Measurements from ENCODE around the gene RUNX2.

The RUNX2 gene

DNA sequence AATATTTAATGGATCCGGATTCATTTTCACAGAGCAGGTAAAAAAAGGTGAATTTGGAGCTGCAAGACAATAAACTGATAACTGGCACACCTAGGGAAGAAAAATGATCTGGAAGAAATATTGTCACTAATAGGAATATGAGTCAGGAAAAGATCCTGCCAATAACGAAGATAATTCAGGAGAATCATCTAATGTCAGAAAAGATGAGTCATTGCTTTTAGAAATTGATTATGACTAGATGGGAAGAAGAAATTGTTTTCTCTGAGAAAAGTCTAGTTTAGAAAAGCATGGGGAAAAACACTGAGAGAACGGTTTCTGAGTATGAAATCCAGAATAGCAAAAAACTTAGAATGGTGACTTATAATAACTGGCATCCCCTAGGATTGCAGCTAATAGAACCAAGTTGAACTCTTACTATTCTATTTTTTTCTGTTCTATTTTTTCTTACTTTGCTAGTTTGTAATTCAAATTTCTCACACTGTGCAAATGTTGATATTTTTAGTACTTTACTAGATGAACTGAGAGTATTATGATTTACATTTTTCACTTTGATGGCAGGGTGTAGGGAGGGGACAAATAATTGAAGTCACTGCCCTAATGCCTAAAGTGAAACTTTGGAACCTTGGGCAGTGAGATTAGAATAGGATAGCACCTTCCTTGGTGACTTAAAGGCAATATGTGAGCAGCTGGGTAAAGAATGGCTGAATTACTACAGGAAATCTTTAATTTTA, 87.8 kb downstream of the RUNX2 start:
- no peak for DNase-seq

DNA sequence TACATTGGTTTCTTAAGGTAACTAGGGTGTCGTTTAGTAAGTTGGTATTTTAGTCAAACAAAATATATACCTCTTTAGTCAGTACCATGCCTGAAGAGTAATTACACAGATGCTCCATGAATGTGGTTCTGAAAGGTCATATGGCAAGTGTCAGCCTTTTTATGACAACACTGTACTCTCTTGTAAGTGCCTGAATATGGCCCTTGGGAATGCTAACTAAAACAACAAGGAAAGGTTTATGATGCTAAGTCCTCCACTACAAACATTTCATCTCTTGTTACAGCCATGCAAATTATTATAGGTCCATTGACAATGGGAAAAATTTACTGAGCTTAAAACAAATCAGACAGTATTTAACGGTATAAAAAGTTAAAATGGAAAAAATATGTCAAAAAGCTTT, 88.6 kb downstream of the RUNX2 start:
- no peak for DNase-seq

DNA sequence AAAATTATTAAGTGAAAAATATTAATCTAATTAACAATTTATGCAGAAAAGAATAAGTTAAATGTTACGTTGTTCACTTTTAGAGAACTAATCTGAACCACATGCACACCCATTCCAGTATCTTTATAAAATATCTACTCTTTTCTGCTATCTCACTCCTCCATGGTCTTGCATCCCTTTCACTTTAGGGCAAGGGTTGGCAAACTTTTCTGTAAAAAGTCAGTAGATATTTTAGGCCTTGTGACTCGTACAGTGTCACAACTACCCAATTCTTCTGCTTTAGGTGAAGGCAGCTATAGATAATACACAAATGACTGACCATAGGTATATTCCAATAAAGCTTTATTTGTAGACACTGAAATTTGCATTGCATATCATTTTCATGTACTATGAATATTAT, 89.3 kb downstream of the RUNX2 start:
- DNase-seq: no peak

DNA sequence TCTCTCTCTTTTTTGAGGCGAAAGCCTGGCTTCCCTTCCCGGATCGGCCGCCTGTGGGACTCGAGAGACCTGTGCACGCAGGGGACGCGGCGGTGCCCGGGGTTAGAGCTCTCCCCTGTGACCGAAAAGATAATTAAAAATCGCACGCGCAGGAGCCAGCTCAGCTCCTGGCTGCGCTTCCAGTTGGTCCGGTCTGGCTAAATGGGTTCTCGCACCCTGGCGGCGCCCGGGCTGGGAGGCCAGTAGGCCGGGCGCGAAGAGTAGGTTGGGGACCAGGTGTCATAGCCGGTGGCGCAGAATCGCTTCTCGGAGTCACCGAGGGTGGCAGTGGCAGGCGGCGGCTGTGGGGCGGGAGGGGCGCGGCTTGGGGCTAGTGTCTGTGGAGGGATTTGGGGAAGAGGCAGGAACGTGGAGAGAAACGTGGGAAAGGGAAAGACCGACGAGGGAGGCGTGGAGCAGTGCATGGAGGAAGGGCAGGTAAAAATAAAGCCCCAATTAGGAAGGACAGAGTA, 91.5 kb downstream of the RUNX2 start:
- peak; percentile 65 for DNase-seq

DNA sequence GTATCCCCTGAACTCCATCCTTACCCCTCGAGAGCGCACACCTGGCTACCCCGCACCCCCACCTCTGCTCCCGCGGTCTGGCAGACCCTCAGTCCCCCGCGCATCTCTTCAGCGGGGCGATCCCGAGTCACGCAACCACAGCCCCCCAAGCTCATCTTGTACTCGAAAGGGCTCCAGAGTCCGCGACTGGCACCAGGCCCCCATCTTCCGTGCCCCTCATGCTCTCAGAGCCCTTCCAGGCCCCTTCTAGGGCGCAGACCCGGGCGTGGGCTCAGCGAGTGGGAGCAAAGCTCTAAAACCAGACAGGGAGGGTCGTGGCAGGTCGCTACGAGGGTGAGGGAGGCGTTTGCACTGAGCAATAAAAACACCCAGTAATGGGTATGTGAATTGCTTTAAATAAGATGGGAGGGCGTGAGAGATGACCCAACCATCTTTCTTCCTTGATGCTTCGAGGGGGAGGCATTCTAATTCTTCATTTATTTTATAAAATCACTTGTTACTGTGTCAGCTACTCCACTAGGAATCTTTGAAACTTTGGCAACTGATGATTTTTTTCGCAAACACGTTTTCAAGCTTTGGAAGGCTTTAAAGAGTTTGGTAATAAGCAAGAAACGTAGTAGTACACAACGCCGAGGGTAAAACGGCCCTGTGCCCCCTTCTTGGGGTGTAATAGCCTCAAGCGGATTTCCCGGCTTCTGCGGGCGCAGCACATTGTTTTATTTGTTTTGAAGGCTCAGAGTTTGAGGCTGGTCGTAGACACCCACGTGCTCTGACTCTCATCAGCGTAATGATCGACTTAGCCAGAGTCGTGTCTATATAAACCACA, 92.2 kb downstream of the RUNX2 start:
- peak; percentile 68 for DNase-seq

DNA sequence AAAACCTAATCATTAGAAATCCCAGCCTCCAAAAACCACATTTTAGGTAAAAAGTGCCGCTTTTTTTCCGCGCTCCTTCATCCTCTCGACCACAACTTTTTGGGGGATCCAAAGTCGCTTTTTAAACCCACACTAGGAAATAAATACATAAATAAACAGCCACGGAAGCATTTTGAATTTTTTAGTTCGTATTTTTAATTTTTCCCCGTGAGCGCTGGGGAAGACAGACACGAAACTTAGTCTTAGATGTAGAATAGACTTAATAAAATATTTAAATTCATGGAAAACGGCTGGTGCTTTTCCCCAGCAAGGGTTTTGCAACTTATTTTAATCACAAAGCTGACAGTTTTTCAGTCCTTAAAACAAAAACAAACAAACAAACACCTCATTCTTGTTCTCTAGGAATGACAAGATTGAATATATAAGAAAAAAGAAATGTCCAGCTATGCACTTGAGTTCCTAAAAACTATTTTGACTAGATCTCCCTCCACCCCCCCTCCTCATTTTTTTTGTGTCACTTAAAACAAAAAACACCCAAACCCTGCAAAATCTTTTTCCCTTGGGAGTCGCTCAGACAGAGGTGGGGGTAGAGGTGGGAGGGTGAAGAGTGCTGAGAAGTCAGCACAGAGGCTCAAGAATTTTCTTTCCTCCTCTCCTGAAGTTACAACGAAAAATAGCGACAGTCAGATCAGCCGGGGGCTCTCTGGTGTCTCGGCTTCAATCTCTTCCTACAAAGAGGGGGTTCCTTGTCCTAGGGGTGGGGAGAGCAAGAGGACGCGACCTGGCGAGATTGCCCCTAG, 93.0 kb downstream of the RUNX2 start:
- DNase-seq: no peak

DNA sequence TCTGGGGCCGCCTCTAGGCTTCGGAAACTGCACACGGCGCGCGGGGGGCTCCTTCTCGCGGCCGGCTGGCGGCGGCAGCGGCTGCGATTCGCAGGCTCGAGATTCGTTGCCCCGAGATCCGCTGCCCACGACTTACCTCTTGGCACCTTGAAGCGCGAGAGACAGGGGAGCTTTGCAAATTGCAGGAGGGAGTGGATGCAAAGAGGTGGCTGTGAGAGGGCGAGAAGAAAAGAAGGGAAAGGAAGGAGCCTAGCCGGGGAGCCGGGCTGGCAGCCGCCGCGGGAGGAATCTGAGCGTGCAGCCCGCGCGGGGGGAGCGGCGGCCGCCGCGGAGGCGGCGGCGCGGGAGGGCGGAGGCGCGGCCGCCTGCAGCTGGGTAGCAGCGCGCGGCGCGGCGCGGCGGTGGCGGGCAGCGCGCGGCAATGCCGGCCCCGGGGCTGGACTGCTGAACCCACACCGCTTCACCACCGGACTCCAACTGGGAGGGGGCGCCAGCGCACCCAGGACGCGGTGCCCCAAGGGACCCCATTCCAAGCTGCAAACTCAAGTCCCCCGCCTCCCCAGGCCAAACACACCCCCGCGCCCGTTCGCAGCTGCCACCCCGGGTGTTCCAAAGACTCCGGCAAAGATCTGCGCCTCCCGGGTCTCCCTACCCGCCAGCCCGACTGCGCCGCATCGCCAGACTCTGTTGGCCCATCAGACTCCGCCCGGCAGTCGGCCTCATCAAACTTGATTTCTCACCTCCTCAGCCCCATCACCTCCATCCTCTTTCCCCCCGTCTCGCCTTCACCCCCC, 93.8 kb downstream of the RUNX2 start:
- peak; percentile 48 for DNase-seq

DNA sequence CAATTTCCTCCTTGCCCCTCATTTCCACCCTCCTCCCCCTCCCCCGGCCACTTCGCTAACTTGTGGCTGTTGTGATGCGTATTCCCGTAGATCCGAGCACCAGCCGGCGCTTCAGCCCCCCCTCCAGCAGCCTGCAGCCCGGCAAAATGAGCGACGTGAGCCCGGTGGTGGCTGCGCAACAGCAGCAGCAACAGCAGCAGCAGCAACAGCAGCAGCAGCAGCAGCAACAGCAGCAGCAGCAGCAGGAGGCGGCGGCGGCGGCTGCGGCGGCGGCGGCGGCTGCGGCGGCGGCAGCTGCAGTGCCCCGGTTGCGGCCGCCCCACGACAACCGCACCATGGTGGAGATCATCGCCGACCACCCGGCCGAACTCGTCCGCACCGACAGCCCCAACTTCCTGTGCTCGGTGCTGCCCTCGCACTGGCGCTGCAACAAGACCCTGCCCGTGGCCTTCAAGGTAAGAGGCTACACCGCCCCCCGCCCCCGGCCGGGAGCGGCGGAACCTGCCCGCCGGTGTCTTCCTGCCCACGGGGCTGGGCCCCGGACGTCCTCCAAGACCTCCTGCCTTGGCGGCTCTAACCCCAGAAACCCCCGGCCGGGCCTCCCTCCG, 94.5 kb downstream of the RUNX2 start:
- peak; percentile 65 for DNase-seq

DNA sequence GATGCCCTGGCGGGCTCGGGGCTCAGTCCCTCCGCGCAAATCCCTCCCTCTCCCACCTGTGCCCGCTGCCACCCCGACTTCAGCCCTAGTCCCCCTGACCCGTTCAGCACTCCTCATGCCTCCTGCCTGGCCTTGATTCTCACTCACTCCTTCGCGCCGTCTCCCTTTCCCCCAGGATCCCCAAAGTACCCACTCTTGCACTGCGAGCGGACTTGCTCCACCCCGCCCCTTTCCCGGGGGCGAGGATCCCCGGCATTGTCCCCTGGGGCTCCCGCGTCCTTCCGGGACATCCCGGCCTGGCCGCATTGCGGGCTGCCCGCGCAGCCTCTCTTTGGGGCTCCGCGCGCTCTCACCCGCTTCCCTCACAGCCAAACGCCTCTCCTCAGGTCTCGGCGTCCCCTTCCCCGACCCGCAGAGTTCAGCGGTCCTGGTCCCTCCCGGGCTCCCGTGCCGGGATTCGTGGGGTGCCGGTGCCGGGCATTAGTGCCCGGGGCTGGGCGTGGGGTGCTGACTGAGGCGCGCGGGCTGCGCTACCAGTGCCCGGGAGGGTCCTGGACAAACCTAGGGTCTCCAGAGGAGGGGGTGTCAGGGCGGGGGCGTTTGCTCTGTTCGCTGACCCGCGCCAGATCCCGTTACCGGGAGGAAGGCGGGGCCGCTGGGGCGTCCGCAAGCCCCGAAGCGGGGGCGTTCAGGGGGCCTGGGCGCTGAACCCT, 95.1 kb downstream of the RUNX2 start:
- no peak for DNase-seq

DNA sequence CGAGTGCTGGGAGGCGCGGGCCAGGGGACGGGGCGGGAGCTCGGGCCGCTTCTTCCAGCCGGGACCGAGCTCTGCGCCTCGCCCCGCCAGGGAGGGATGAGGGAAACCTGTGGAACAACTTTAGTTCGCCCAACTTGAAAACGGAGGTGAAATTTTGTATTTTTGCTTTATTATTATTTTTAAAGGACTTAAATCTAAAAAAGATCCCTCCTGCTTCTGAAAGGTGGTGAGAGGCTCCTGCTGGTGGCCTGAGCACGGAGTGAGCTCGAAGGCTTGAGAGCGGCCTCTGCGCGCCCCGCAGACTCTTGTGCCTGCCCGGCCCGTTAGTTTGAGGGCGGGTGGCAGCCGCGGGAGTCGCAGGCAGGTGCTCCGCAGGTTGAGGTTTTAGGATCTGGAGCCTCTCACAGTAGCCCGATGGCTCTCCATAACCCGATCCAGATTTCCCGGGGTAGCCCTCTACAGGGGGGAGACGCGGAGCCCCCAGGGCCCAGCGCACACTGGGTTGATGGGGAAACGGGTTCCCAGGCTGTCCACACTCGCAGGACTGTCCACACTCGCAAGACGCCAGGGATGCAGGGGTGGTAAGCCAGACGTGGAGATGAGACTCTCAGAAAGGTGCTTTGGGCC, 95.8 kb downstream of the RUNX2 start:
- no peak for DNase-seq

DNA sequence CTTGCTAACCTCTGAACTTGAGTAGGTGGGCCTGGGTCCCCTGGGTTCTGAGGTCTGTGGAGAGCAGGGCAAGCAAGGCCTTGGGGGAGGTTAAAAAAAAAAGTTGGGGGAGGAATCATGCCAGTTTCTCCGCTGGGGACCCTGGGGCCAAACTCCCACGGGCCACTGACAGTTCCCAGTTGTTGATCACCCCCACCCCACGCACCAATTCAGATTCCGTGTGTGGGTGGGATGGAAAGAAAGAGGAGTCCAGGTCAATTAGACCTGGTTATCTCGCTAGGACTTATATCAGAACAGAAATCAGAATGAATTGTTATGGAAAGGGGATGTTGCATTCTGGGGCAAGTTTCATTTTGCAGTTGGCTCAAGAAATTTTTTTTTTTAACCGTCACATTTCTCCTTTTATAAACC, 96.3 kb downstream of the RUNX2 start:
- DNase-seq: no peak

DNA sequence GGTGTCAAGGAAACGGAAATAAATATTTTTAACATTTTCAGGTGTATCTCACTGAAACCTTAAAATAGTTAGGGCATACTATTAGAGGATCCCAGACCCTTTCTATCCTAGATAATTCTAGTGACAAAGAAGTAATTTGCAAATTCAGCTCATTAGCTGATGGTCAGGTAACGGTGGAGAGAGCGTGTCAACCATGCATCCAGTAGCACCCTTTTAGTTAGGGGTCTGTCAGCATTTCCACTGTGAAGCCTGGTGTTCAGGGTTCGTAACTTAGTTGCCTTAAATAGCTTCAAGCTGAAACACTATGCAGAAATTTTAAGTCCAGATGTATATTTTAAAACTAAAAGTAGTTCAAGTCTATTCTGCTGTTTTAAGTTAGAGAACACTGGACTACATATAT, 98.1 kb downstream of the RUNX2 start:
- DNase-seq: no peak

DNA sequence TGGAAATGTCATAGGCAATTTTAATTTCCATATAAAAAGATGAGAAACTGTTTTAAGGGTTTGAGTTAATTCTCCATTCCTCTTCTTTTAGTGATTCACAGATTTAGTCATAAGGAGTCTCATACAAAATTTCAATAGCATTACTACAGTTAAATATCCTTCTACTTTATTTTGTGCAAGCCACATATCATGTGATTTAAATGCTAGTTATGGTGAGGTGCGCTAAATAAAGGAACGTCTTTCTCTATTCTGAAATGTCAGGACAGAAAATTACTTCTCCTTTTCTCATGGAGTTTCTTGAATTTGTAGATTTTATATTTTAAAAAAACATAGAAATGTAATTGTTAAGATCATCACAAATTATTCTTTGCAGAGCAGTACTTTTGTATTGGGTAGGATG, 99.6 kb downstream of the RUNX2 start:
- no peak for DNase-seq

DNA sequence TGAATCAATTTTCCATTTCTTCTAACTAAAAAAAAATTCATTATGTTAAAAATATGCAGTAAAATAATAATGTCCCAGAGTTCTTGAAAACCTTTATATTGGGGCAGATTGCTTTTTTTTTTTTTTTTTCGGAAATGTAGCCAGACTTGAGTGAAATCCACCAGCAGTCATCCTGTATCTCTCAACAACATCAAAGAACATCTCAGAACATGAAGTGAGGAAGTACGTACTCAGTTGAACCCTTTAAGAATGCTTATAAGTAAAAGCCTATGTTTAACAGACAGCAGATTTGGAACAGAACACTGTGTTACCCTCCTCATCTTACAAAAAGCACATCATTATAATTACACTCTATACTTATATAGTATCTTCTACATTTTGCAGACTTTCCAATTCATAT, 100.6 kb downstream of the RUNX2 start:
- no peak for DNase-seq

DNA sequence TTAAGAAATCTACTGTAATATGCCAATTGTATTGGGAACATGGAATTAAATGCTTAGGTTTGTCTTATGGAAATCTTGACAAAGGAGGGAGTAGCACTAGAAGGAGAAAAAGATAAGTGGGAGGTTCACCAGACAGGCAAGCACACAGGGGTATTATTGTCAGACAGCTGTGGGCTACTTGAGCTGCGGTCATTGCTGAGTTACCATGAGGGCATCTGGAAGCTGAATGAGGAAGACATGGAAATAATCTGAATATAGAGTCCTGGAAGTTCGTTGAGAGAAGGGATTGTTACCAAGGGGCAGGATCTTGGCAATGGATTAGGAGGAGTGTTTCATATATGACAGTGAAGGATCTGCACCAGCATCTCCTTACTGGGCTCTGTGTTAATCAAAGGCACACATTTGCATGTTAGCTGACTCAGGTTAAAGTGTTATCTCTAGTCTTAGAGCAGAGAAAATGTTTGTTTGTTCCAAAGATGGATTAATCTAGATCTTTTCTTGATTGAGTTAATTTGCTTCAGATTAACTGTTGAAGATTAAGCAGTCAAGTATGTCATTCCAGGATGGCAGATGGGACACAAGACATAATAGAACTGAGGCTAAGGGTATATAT, 102.6 kb downstream of the RUNX2 start:
- DNase-seq: no peak

DNA sequence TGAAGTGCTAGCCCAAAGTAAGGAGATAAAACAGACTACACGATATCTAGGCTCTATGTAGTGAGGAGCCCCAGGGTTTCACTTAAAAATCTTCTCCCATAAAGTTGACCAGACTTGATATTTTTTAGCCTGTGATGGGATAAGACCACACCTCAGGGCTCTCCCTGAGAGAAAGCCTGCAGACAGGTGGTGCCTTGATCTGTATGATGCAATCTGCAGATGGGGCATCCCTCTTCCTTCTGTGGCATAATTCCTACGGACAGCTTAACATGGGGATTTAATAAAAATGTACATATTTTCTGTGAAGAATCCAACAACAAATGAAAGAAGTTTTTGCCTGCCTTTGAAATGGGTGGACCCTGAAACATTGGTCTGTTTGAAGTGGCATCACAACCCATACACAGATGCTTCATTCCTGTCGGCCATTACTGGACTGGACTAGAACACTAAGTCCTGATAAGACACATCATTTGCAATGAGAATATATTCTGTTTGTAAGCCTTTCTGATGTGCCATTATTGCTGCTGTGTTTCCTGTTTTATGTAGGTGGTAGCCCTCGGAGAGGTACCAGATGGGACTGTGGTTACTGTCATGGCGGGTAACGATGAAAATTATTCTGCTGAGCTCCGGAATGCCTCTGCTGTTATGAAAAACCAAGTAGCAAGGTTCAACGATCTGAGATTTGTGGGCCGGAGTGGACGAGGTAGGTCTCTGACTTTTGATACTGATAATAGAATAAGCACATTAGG, 103.4 kb downstream of the RUNX2 start:
- no peak for DNase-seq

DNA sequence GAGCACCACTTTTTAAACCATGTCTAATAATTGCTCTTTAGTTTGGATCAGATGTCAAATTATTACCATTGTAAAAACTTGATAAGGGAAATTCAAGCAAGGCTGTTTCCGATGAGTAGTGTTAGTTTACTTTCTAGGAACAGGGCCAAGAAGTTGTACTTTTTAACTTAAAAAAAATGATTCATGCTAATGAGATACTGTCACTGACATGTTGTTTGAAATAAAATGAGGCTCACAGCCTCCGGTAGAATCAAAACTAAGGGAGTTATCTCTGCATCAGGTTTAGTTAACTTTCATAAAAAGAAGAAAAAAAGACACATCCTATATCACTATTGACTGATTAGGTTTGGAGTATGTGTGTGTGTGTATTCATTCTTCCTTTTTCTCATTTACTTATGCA, 104.8 kb downstream of the RUNX2 start:
- DNase-seq: no peak

DNA sequence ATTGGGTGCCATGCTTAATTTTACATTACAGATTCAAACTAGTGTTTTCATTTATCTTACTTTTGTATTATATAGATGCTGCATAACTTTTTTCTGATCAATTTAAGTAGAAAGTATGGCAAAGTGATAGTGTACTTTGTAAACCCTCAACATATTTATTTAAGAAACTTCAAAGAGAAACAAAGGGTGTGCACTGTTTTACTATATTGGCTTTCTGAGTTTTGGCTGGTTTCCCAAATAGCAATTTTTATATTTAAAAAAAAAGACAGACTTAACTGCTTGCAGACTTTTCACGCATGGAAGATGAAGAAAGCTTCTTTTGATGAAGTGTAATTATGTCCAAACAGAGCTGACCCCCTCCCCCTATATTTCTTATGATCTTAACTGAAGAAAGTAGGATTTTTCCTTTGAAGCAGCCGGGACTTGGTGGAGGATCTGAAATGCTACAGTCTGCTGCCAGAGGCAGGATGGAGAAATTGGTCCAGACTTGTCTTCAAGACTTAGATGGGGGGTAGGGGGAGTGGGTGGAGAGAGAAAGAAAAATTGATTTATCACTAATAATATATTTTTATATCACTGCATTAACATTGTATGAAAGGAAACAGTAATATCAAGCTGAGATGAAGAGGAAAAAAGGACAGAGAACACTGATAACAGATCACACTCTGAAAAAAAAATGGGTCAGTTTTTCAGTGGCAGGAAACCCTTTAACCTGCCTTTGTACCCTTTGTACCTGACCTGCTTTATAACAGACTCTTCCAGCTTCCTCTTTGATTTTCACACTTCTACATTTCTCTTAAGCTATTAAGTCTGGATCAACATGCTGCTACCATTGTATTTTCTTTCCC, 105.6 kb downstream of the RUNX2 start:
- no peak for DNase-seq

DNA sequence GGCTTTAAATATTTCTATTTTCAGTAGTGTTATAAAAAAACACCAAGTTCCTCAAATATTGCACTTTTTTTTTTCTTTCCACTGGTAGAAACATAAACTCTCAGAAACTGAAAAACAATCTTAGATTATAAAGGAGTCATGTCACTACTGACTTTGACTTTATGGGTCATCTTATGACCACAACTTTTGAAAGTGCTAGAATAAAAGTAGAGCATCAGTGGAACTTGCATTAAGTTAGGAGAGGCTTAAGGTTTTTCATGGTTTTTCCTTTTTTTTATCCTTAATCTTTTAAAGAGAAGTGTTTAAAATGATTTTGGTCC, 106.2 kb downstream of the RUNX2 start:
- no peak for DNase-seq

Measured in CD4-positive, alpha-beta T cell treated with Interleukin-12 subunit alpha and Interleukin-12 subunit beta, for 1 hour (primary cell).